Ectodermal cell (in vitro differentiated cells): Measurements from ENCODE around the gene FAM227B.
"Not testable (repeated sequence)": the region's sequence is repeated elsewhere in the genome, so short reads cannot be mapped to it uniquely, and the experiment has no call there.

Experiments
- H3K27ac ChIP-seq: 2 replicates; pipeline ENCODE4 v1.7.0; 2013; ENCODE audit warnings: mild to moderate bottlenecking, low read depth, low read length; ENCODE audit not compliant: insufficient read depth, poor library complexity, severe bottlenecking
- H3K27me3 ChIP-seq: 2 replicates; pipeline ENCODE4 v1.7.0; 2013; ENCODE audit warnings: mild to moderate bottlenecking, low read length; ENCODE audit not compliant: insufficient read depth, control insufficient read depth, poor library complexity, severe bottlenecking
- H3K36me3 ChIP-seq: one replicate; pipeline ENCODE4 v1.7.0; 2013; ENCODE audit warnings: low read length; ENCODE audit not compliant: control insufficient read depth, insufficient read depth
- H3K4me1 ChIP-seq: one replicate; pipeline ENCODE4 v1.7.0; 2013; ENCODE audit warnings: low read length; ENCODE audit not compliant: control insufficient read depth, insufficient read depth
- H3K4me3 ChIP-seq: 2 replicates; pipeline ENCODE4 v1.7.0; 2013; ENCODE audit warnings: low read depth, low read length, control low read depth; ENCODE audit not compliant: insufficient read depth
- H3K9me3 ChIP-seq: 2 replicates; pipeline ENCODE4 v1.7.0; 2013; ENCODE audit warnings: mild to moderate bottlenecking, low read length, moderate library complexity; ENCODE audit not compliant: control insufficient read depth
- WGBS, 2 experiments: methylation state at CpG; one replicate each; pipeline ENCODE4 v1.1.7; 2013; ENCODE audit warnings: missing lambda C conversion rate in 2 of 2; 5-methylcytosine and 5-hydroxymethylcytosine counted together

The FAM227B gene

GRCh38 chr15:49472338-49472737 lies 148.3 kb downstream of the FAM227B start:
- no peaks in the 10 kb centered on the region for H3K36me3 ChIP-seq
- H3K27me3 ChIP-seq = no peaks in the 10 kb centered on the region
- H3K4me3 ChIP-seq = no peak overlapping the region
- 97 to 99% methylated on average over 1 to 2 of the region's 2 CpGs for WGBS, 2 experiments
- H3K9me3 ChIP-seq = no peaks in the 10 kb centered on the region
- H3K4me1 ChIP-seq = no peaks in the 10 kb centered on the region
- no peak overlapping the region for H3K27ac ChIP-seq

- no peaks in the 10 kb centered on the region for H3K4me1 ChIP-seq
- 93 to 94% methylated on average over 4 of the region's 4 CpGs for WGBS, 2 experiments
Measured at GRCh38 chr15:49471733-49472132, 148.9 kb downstream of the FAM227B start.

GRCh38 chr15:49471248-49471647 lies 149.4 kb downstream of the FAM227B start:
- not testable (repeated sequence) for H3K4me1 ChIP-seq, H3K27me3 ChIP-seq, H3K4me3 ChIP-seq, H3K36me3 ChIP-seq, H3K27ac ChIP-seq, H3K9me3 ChIP-seq
- WGBS, 2 experiments = 80 to 84% methylated on average over 1 to 3 of the region's 4 CpGs

More at GRCh38 chr15:49471733-49472132, 148.9 kb downstream of the FAM227B start:
- Histone ChIP-seq H3K9me3 (no peaks in the 10 kb centered on the region), H3K36me3 (no peaks in the 10 kb centered on the region), H3K27ac (no peak overlapping the region), H3K27me3 (no peaks in the 10 kb centered on the region), H3K4me3 (no peak overlapping the region)

GRCh38 chr15:49468481-49468839 lies 152.2 kb downstream of the FAM227B start:
- no peak overlapping the region for H3K4me3 ChIP-seq
- 87 to 90% methylated on average over 1 to 2 of the region's 2 CpGs for WGBS, 2 experiments
- no peaks in the 10 kb centered on the region for H3K9me3 ChIP-seq
- no peak overlapping the region for H3K27ac ChIP-seq
- no peaks in the 10 kb centered on the region for H3K4me1 ChIP-seq
- H3K27me3 ChIP-seq = no peaks in the 10 kb centered on the region
- H3K36me3 ChIP-seq = no peaks in the 10 kb centered on the region

GRCh38 chr15:49467746-49468480 lies 152.7 kb downstream of the FAM227B start:
- no peaks in the 10 kb centered on the region for H3K9me3 ChIP-seq
- H3K4me3 ChIP-seq = no peak overlapping the region
- H3K27me3 ChIP-seq = no peaks in the 10 kb centered on the region
- no peak overlapping the region for H3K27ac ChIP-seq
- 94 to 96% methylated on average over 2 to 3 of the region's 3 CpGs for WGBS, 2 experiments
- no peaks in the 10 kb centered on the region for H3K4me1 ChIP-seq
- no peaks in the 10 kb centered on the region for H3K36me3 ChIP-seq

GRCh38 chr15:49466119-49466518 lies 154.5 kb downstream of the FAM227B start:
- H3K27me3 ChIP-seq = no peaks in the 10 kb centered on the region
- H3K4me1 ChIP-seq = no peaks in the 10 kb centered on the region
- H3K4me3 ChIP-seq = no peak overlapping the region
- whole genome bisulfite sequencing, 2 experiments = 91 to 100% methylated on average over 1 of the region's 1 CpG
- no peak overlapping the region for H3K27ac ChIP-seq
- H3K36me3 ChIP-seq = no peaks in the 10 kb centered on the region
- H3K9me3 ChIP-seq = no peaks in the 10 kb centered on the region

- WGBS, 2 experiments = 92 to 100% methylated on average over 2 of the region's 3 CpGs
- Histone ChIP-seq H3K36me3 (no peaks in the 10 kb centered on the region), H3K27ac (no peak overlapping the region), H3K4me1 (no peaks in the 10 kb centered on the region), H3K4me3 (no peak overlapping the region), H3K27me3 (no peaks in the 10 kb centered on the region), H3K9me3 (no peaks in the 10 kb centered on the region)
Measured at GRCh38 chr15:49464522-49464921, 156.1 kb downstream of the FAM227B start.

- no peak overlapping the region for H3K27ac ChIP-seq
- no peaks in the 10 kb centered on the region for H3K4me1 ChIP-seq
- H3K4me3 ChIP-seq = no peak overlapping the region
- no peaks in the 10 kb centered on the region for H3K36me3 ChIP-seq
- no peaks in the 10 kb centered on the region for H3K27me3 ChIP-seq
- H3K9me3 ChIP-seq = no peaks in the 10 kb centered on the region
- 92% methylated on average over 1 of the region's 2 CpGs; no CpG with 5 or more reads in 1 of the 2 experiments for WGBS, 2 experiments
Measured at GRCh38 chr15:49462232-49462844, 158.3 kb downstream of the FAM227B start.

GRCh38 chr15:49460411-49460941 lies 160.1 kb downstream of the FAM227B start:
- H3K4me1 ChIP-seq = no peaks in the 10 kb centered on the region
- no peak overlapping the region for H3K27ac ChIP-seq
- no peak overlapping the region for H3K4me3 ChIP-seq
- no peaks in the 10 kb centered on the region for H3K36me3 ChIP-seq
- no peaks in the 10 kb centered on the region for H3K9me3 ChIP-seq
- H3K27me3 ChIP-seq = no peaks in the 10 kb centered on the region
- WGBS, 2 experiments = 94 to 96% methylated on average over 2 of the region's 2 CpGs

GRCh38 chr15:49458145-49458544 lies 162.5 kb downstream of the FAM227B start:
- H3K4me3 ChIP-seq = no peak overlapping the region
- H3K4me1 ChIP-seq = no peaks in the 10 kb centered on the region
- no peaks in the 10 kb centered on the region for H3K36me3 ChIP-seq
- H3K9me3 ChIP-seq = no peaks in the 10 kb centered on the region
- H3K27ac ChIP-seq = no peak overlapping the region
- H3K27me3 ChIP-seq = no peaks in the 10 kb centered on the region
- 80% methylated on average over 1 of the region's 2 CpGs; no CpG with 5 or more reads in 1 of the 2 experiments for whole genome bisulfite sequencing, 2 experiments
